K562 (cell line): Measurements from ENCODE around the gene NECTIN1. TPM values are rescaled to one million over a fixed set of nuclear protein-coding genes. Genes with fewer than 3 reads are reported as not detected.

Experiments
- ATAC-seq: fragments of 200-7000 bp; cut with Tn5 transposase; 3 replicates; pipeline ENCODE4 v1.9.1; 2020; ENCODE audit warnings: moderate library complexity
- BruUV-seq: library from RNA; stranded (reverse); fragments of 400-500 nt; replicated peaks from 2 replicates; lab custom pipeline; 2021; lab: Mats Ljungman, UMichigan
- CTCF ChIA-PET: fragments of 300-600 bp; formaldehyde crosslinking; extraction: SDS; loops from one replicate; lab custom pipeline; 2021; ENCODE audit warnings: low intra/inter-chr PET ratio; lab: Yijun Ruan, JAX
- POLR2A ChIA-PET: fragments of 300-600, 350-650 bp; sonication (Branson Sonifier 250); formaldehyde crosslinking; extraction: SDS; loops from one replicate; lab custom pipeline; 2021; ENCODE audit warnings: antibody characterized with exemption, inconsistent platforms; lab: Yijun Ruan, JAX
- DNase-seq, 4 experiments: peaks; one replicate each; pipeline versions ENCODE4 v3.0.0 to v3.0.0-alpha.2; 2011 to 2018; ENCODE audit warnings: low spot score in 3 of 4, mixed read lengths in 3 of 4; ENCODE audit errors: extremely low read depth in 1 of 4
- FAIRE-seq: peaks from 2 replicates; lab custom pipeline; 2011; peaks lifted over from hg19 to GRCh38; lab: Jason Lieb, UNC
- H2AFZ ChIP-seq: 2 replicates; pipeline ENCODE4 v1.6.0; 2011; ENCODE audit warnings: low read depth, low read length, control low read depth, inconsistent platforms
- H3K27ac ChIP-seq: fragments of 200-600 bp; 3 replicates; pipeline ENCODE4 v1.8.0; 2011; ENCODE audit warnings: low read depth, mild to moderate bottlenecking, control low read depth, inconsistent platforms, low read length, moderate library complexity, mixed read lengths; ENCODE audit errors: extremely low read depth
- H3K27me3 ChIP-seq, 2 experiments: fragments of 300-600 bp in 1 of 2; 2 replicates in 1 of 2; 3 replicates in 1 of 2; pipeline versions ENCODE4 v1.6.0 to v1.8.0; 2011; ENCODE audit warnings: inconsistent platforms in 2 of 2, low read length in 2 of 2, mild to moderate bottlenecking in 1 of 2, mixed read lengths in 1 of 2, moderate library complexity in 1 of 2; ENCODE audit not compliant: control insufficient read depth in 2 of 2, insufficient read depth in 2 of 2
- H3K36me3 ChIP-seq: fragments of 300-600 bp; 3 replicates; pipeline ENCODE4 v1.8.0; 2011; ENCODE audit warnings: mild to moderate bottlenecking, low read length, inconsistent platforms; ENCODE audit not compliant: control insufficient read depth, insufficient read depth
- H3K4me1 ChIP-seq, 2 experiments: fragments of 200-600 bp in 1 of 2; replicated peaks in 1 of 2; 2 replicates in 1 of 2; 3 replicates in 1 of 2; pipeline versions ENCODE4 v1.5.1 to v1.8.0; 2011; ENCODE audit warnings: inconsistent platforms in 2 of 2, low read length in 2 of 2, mild to moderate bottlenecking in 1 of 2, mixed read lengths in 1 of 2, moderate library complexity in 1 of 2; ENCODE audit not compliant: control insufficient read depth in 2 of 2, insufficient read depth in 2 of 2
- H3K4me2 ChIP-seq: 2 replicates; pipeline ENCODE4 v1.6.1; 2011; ENCODE audit warnings: low read length, control low read depth, inconsistent platforms, mixed read lengths; ENCODE audit not compliant: insufficient read depth
- H3K4me3 ChIP-seq: fragments of 200-600 bp; sonication (generic), shearing (Covaris generic); 2 replicates; pipeline ENCODE4 v1.5.1; 2016; ENCODE audit warnings: control low read depth, inconsistent platforms
- H3K79me2 ChIP-seq: fragments of 200-600 bp; 3 replicates; pipeline ENCODE4 v1.8.0; 2011; ENCODE audit warnings: low read length, inconsistent platforms; ENCODE audit not compliant: control insufficient read depth, insufficient read depth
- H3K9ac ChIP-seq, 2 experiments: 2 replicates each; pipeline versions ENCODE4 v1.6.0 to v1.6.1; 2011; ENCODE audit warnings: low read depth in 2 of 2, low read length in 2 of 2, control low read depth in 1 of 2, inconsistent platforms in 1 of 2, mild to moderate bottlenecking in 1 of 2, mixed read lengths in 1 of 2; ENCODE audit not compliant: insufficient read depth in 1 of 2
- H3K9me1 ChIP-seq: one replicate; pipeline ENCODE4 v1.6.0; 2011; ENCODE audit warnings: inconsistent platforms, mild to moderate bottlenecking, low read length, moderate library complexity; ENCODE audit not compliant: control insufficient read depth, insufficient read depth
- H3K9me3 ChIP-seq: replicated peaks from 2 replicates; pipeline ENCODE4 v1.5.1; 2011; ENCODE audit warnings: low read depth, low read length, inconsistent platforms; ENCODE audit not compliant: control insufficient read depth, insufficient read depth
- H4K20me1 ChIP-seq: replicated peaks from 2 replicates; pipeline ENCODE4 v1.6.1; 2011; ENCODE audit warnings: low read length, inconsistent platforms, mixed read lengths; ENCODE audit not compliant: control insufficient read depth, insufficient read depth
- NCOA2 ChIP-seq, 2 experiments: fragments of 450-650 bp; IDR thresholded peaks; 2 replicates each; pipeline ENCODE4 v1.6.1; 2018; ENCODE audit warnings: mild to moderate bottlenecking in 2 of 2, moderate library complexity in 1 of 2; ENCODE audit not compliant: partially characterized antibody in 2 of 2
- SAFB2 ChIP-seq: fragments of 200-400 bp; formaldehyde crosslinking; IDR thresholded peaks from 2 replicates; pipeline ENCODE4 v1.6.1; 2018; ENCODE audit warnings: borderline replicate concordance, low read length, low read depth, moderate library complexity; ENCODE audit not compliant: severe bottlenecking
- SRF ChIP-seq, 2 experiments: fragments of 250-450, 450-650 bp in 1 of 2; sonication (Bioruptor Pico) in 1 of 2; sonication (generic) in 1 of 2; formaldehyde crosslinking; IDR thresholded peaks; 2 replicates each; pipeline versions ENCODE4 v1.5.0 to v1.5.1; 2020 to 2022; ENCODE audit warnings: mild to moderate bottlenecking in 1 of 2, missing genetic modification reagents in 1 of 2
- ZNF354B ChIP-seq: fragments of 250-450 bp; sonication (Bioruptor Pico); IDR thresholded peaks from 2 replicates; pipeline ENCODE4 v1.4.0; 2020
- WGBS: fragments of 100-300 bp; shearing (Covaris generic); methylation state at CpG from one replicate; pipeline ENCODE4 v1.1.6; 2016; ENCODE audit warnings: low coverage, mixed read lengths; ENCODE audit not compliant: insufficient coverage; ENCODE audit errors: missing lambda C conversion rate; 5-methylcytosine and 5-hydroxymethylcytosine counted together
- in situ Hi-C: fragments of 300-500 bp; cut with MboI; formaldehyde crosslinking; loops from 4 replicates; pipeline ENCODE4 v1.15.0; 2018; ENCODE audit warnings: inconsistent platforms, mixed read lengths
- intact Hi-C: fragments of 100-400 bp; cut with micrococcal nuclease; formaldehyde crosslinking; loops from 2 replicates; pipeline ENCODE4 v1.14.2; 2022
- polyA plus RNA-seq, 8 experiments: library from polyadenylated mRNA; depleted of rRNA in 4 of 8; stranded (reverse) in 5 of 8; unstranded in 3 of 8; fragments of >200 nt; fragmentation: Nextera tagmentation in 2 of 8; fragmentation: Illumina TruSeq in 1 of 8; extraction: Ambion mirVana in 2 of 8; extraction: Trizol in 1 of 8; gene quantifications; 2 replicates each; pipeline versions ENCODE4 v1.2.1 to v1.2.3, GENCODE V29; 2011 to 2014; ENCODE audit warnings: inconsistent platforms in 1 of 8, missing spikeins in 1 of 8
- total RNA-seq, 7 experiments: library from RNA; depleted of rRNA in 6 of 7; stranded (reverse); fragments of >200 nt in 6 of 7; fragmentation: Illumina TruSeq in 2 of 7; extraction: Trizol in 2 of 7; gene quantifications; 2 replicates each; pipeline versions ENCODE4 v1.2.1 to v1.2.3, GENCODE V29; 2011 to 2021; ENCODE audit warnings: low replicate concordance in 1 of 7

The NECTIN1 gene
- total and polyA plus RNA-seq, 9 of the 15 experiments (the other 6 are each of a cell fraction or from before 2014, with no cell fraction given), result 0.09 to 0.53 (median 0.23) TPM; not detected in 2

DNA sequence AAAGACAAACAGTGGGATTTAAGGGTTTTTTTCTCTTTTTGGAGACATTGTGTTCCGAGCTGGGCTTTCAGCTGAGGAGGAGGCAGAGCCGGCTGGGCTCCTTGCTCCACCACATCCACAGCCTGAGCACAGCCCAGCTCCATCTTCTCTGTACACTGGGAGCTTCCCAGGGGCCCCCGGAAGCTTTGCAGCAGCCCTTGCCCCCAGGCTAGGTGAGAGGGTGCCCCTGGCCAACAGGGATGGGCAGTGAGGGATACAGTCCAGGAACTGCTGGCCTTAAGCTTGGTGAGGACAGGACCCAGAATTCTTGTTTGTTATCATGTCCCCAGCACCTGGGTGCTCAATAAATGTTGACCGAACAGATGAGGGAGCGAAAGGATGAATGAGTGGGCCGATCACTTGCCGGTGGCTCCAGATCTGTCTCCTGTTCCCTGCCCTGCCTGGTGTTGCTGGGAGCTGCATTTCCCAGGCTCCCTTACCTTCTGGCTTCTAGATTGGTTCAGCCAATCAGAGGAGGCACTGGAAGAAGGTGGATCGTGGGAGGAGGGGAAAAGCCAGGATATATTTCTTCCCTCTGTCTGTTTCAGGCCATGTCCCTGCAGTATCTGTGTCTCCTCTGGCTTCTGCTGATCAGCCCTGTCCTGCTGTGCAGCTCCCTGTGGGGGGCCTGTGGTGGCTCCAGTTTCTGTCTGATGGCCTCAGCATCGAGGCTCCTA, 26.5 kb upstream of the NECTIN1 start (continued):
- TF ChIP-seq SAFB2, result no peak
- TF ChIP-seq ZNF354B (CRISPR knock-in tag), result no peak

DNA sequence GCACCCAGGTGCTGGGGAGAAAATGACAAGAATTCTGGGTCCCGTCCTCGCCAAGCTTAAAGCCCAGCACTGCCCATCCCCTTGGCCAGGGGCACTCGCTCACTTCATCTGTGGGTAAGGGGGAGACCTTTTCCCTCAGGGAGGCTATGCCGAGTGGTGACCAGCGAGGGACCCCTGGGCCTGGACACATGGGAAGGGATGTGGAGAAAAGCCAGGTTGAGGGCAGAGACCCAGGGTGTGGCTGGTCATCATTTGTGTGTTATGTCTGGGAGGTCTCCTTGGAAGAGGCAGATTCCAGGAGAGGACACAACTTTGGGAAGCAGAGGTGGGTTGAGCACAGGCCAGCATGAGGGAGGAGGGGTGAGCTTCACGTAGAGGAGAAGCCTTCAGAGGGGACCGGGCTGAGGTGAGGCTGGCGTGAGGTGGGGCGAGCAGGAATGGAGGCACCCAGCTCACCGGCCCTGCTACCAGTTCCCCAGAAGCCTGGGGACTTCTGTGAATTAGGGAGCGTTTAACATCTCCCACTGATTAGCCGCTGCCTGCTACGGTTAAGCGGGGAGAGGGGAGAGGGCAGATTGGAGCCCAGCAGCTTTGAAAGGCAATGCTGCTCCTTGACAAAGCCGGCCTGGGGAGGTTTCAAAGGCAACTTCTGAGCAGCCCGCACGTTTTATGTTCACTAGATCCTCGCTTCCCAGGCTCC, 25.8 kb upstream of the NECTIN1 start:
- no TSS peak for BruUV-seq
- peaks cover 0 to 9% of the 10 kb centered on the region in 2 experiments; a peak in 2 of 5 replicates for H3K4me1 ChIP-seq
- H3K4me2 ChIP-seq, result no peak overlapping the region
- ATAC-seq (no peak), FAIRE-seq (no peak), DNase-seq (no peak)
- POLR2A ChIA-PET, result interaction anchor here (0.6 kb wide), 1 partner anchor 126 kb away, joined by 4 read pairs; no protein-coding TSS in a partner anchor
- no peak overlapping the region for H3K9ac ChIP-seq
- TF ChIP-seq NCOA2 (IDR thresholded peaks at IDR 0.05; ENCODE audit: partially characterized antibody in 2 of 2) (no peak), SRF (CRISPR knock-in tag; IDR thresholded peaks at IDR 0.05) (no peak)
- no peak overlapping the region for H2AFZ ChIP-seq
- CTCF ChIA-PET, result no interaction called here
- no peaks in the 10 kb centered on the region for H3K9me1 ChIP-seq
- intact Hi-C loops (no loop called here), in situ Hi-C loops (no loop called here)
- peaks cover 8% of the 10 kb centered on the region; the same call in 1 of the 2 replicates for H4K20me1 ChIP-seq
- H3K4me3 ChIP-seq, result no peak overlapping the region
- no peaks in the 10 kb centered on the region for H3K9me3 ChIP-seq
- peaks cover 0 to 51% of the 10 kb centered on the region in 2 experiments; a peak in 3 of 5 replicates for H3K27me3 ChIP-seq
- H3K36me3 ChIP-seq, result no peaks in the 10 kb centered on the region
- no peaks in the 10 kb centered on the region for H3K79me2 ChIP-seq
- WGBS, result under 1% methylated on average over 15 of the region's 18 CpGs
- no peak overlapping the region for H3K27ac ChIP-seq
